HS-5 (cell line): Measurements from ENCODE around the gene GAL3ST3.
"Not testable (repeated sequence)": the region's sequence is repeated elsewhere in the genome, so short reads cannot be mapped to it uniquely, and the experiment has no call there.

Source experiments
- DNase-seq: peaks from one replicate; pipeline ENCODE4 v3.0.0-alpha.2; 2012; ENCODE audit warnings: low read depth

GAL3ST3 gene

DNA sequence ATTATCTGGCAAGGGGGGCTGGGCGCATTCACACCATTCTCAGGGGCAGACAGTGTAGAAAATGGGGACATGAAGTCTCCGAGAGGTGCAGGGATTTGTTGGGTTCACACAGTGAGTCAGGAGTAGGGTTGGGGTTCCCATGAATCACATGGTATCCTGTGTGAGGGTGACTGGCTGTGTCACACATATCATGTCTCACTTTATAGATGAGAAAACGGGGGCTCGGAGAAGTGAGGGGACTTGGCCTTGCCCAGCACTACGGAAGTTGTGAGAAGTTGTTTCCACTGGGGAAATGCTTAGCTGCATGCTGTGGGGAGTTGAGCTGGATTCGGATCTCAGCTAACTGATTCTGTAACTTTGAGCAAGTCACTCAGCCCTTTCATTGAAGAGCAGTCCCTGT lies 4.2 kb downstream of the GAL3ST3 start:
- no peak for DNase-seq

- no peak for DNase-seq
Observed at GRCh38 chr11:66042996-66043906, 5.7 kb downstream of the GAL3ST3 start.

- DNase-seq = no peak
Observed at GRCh38 chr11:66042227-66042995, 6.5 kb downstream of the GAL3ST3 start.

- DNase-seq = no peak
Observed at GRCh38 chr11:66039765-66040164, 9.2 kb downstream of the GAL3ST3 start.

GRCh38 chr11:66037327-66037726 lies 11.6 kb downstream of the GAL3ST3 start:
- DNase-seq = no peak

DNA sequence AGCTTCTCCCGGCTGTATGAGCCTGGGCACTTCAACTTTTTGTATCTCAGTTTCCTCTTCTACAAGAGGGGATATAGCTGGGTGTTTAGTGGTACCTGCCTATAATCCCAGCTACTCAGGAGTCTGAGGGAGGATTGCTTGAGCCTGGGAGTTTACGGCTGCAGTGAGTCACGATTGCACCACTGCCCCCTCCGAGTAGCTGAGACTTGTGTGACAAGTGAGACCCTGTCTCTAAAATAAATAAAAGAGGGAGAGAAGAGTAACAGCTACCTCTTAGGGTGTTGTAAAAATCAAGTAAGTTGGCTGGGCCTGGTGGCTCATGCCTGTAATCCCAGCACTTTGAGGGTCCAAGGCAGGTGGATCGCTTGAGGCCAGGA lies 12.6 kb downstream of the GAL3ST3 start:
- DNase-seq = no peak

- DNase-seq = no peak
Observed at GRCh38 chr11:66035653-66036333, 13.2 kb downstream of the GAL3ST3 start.

DNA sequence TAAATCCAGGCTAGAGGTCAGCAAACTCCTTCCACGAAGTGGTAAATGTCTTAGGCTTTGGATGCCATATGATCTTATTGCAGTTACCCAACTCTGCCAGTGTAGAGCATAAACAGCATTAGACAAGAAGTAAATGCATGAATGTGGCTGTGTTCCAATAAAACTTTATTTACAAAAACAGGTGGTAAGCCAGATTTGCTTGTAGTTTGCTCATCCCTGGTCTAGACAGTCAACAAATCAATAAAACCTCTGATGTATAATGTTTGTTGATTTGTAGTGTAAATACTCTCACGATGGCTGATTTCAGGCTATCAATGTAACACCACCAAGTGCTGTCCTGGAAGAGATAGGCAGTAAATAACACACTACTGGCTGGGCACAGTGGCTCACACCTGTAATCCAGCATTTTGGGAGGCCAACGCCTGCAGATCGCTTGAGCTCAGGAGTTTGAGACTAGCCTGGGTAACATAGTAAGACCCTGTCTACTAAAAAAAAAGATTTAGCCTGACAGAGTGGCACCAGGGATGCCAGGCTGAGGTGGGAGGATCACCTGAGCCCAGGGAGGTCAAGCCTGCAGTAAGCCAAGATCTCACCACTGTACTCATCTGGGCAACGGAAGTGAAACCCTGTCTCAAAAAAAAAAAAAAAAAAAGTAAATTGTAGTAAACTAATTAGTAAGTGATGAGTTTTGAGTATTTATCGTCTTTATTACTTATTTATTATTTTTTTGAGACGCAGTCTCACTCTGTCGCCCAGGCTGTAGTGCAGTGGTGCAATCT lies 15.8 kb downstream of the GAL3ST3 start:
- DNase-seq = no peak

DNA sequence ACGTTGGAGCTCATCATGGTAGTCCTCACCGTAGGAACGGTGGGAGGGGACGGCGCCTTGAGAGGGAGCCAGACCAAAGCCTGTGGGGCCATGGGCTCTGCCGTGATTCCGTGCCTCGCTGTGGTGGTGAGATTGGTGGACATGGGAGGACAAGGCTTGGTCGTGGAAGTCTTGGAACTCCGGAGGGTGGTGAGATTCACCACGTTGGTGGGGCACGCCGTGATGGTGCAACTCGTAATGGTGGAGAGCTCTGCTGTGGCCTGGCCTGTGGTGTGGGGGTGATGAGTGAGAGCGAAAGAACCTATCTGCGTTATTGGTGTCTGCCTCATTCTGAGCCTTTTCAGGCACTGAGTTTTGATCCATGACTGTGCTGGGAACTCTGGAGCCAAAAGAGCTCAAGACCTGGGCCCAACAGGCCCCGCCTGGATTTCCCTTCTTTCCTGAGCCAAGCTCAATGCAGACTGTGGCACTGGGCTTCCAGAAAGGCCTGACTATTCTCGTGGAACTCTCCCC lies 22.9 kb downstream of the GAL3ST3 start, which contains the start of gene CATSPER1:
Gene CATSPER1 (minus strand): TSS at position 463 of the 513 bp plus-strand sequence. CDS start 100 bp downstream, at position 363.
- DNase-seq = no peak

GRCh38 chr11:66023186-66023440 lies 25.8 kb downstream of the GAL3ST3 start:
- not testable (repeated sequence) for DNase-seq

GRCh38 chr11:66022401-66023185 lies 26.4 kb downstream of the GAL3ST3 start:
- DNase-seq = no peak

DNA sequence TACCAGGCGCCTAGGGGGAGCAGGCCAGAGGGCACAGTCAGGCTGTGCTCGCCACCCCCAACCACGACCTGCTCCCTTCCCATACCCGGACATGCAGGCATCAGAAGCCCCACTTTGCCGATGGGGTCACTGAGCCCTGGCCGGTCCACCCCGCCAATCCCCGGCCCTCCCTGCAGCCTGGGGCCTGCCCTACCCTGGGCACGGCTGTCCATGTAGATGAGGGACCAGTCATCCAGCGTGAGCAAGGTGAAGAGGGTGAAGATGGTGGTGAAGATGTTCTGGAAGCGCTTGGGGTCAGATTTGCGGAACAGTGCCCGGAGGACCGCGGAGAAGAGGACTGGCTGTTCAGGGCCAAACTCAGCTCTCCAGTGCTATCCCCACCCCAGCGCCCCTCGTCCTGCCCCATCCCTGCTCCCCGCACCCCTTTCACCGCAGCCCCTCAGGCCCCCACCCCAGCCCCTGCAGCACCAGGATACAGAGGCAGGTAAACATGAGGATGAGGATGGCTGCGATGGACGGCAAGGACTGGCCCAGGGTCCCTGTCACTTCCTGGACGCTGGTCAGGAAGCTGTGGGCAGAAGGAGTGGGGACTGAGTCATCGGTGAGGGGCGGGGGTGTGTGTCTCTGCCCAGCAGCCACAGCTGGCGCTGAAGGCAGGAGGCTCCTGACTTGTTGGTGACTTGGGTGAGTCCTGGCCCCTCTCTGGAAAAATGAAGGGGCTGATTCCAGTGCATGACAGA lies 28.2 kb downstream of the GAL3ST3 start:
- DNase-seq = peak; percentile 52

- DNase-seq = no peak
Observed at GRCh38 chr11:66020212-66020611, 28.7 kb downstream of the GAL3ST3 start.

- DNase-seq = no peak
Observed at GRCh38 chr11:66017321-66017720, 31.6 kb downstream of the GAL3ST3 start.

DNA sequence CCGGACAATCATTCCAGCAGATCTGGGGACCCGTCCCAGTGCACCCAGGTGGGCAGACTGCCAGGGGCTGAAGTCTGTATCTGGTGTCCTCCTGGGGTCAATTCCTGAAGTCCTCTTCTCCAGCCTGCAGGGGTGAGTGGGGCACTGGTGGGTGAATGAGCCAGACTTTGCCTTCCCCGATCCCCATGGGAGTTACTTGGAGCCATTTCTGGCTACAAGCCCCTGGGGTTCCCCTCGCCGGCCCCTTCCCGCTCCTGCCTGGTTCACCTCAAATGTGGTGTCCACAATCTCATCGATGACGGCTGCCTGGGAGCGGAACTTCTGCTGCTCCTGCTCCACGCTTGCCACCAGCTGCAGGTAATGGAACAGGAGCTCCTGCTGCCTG lies 32.2 kb downstream of the GAL3ST3 start:
- no peak for DNase-seq

DNA sequence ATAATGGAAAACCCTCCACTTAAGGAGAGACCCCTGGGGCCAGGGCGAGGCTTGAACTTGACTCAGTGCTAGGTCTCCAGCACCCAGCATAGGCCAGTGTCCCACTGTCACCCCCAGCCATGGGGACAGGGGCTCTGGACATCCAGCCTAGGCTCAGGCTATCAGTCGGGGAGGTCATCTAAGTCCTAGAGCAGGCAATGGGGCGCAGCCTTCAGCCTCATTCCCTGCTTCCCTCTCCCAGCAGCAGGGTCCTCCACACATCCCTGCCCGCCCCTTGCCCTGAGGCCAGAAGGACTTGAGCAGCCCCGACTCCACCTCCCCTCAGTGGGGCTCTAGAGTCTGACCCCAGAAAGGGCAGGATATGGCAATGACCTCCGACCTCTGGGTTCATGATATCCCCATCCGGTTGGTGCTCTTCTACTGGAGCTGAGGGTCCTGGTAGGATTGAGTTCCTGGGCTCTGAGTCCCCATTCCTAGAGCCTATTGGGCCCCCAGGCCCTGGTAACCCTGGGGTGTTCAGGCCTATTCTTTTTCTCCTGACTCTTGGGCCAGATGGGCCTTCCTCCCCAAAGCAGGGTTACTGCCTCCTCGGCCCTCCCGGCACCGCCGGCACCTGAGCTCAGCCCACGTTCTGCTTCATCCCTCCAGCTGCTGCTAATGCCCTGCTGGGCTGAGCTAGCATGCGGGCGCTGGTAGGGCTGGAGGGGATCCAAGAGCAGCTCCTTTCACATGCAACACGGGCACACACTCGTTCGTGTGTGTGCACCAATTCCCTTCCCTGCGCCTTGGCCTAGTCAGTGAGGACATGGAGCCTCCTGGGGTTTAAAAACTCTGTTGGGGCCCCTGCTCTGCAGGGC lies 32.8 kb downstream of the GAL3ST3 start:
- no peak for DNase-seq

GRCh38 chr11:66015454-66015881 lies 33.5 kb downstream of the GAL3ST3 start:
- DNase-seq = peak; percentile 65

DNA sequence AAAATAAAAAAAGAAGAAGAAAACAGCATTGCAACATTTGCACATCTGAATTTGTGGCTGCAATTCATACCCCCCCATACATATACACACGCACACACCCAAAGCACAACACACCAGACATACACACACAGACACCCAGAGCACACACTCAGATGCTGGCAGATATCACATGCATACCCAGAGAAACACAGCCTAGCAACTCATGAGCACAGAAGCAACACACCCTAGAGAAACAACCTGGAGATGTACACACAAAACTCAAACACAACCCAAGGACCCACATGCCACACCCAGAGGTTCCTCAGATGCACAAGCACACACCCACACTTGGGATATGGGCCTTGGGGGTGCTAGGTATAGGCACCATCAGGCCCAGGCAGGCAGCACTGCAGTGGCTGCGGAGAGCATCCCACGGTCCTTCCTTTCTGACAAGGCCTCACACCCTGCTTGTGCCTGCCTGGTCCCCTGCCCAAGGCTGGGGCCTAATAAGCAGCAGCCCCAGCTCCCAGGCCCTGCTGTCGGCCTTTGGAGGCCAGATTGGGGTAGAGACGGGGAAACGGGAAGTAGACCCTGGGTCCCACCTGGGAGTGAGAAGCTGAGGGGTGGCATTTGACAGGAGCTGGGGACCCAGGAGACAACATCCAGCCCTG lies 34.0 kb downstream of the GAL3ST3 start:
- no peak for DNase-seq

- DNase-seq = no peak
Observed at GRCh38 chr11:66013762-66014100, 35.2 kb downstream of the GAL3ST3 start.
